COLO668 (cell line): ENCODE results near the gene ANTKMT.
A peak's percentile ranks its signal among the peaks of the same experiment; 100 is the strongest.
"Not testable (repeated sequence)": the region's sequence is repeated elsewhere in the genome, so short reads cannot be mapped to it uniquely, and the experiment has no call there.

Experiments
- DNase-seq: peaks from one replicate; lab custom pipeline; 2025; ENCODE audit not compliant: unreplicated experiment; lab: John Stamatoyannopoulos, UW

ANTKMT gene

DNA sequence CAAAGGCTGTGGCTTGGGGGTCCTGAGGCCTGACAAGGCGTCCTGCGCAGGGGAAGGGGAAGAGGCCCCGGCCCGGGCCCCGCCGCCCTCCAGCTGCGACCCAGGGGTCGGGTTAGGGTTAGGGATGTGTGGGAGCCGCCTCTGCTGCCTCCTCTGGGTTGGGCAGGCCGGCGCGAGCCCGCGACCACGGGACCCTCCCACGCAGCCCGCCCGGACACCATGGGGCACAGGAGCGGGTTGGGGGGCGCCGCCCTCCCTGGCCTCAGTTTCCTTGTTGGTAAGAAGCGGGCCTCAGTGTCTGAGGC is 19.5 kb downstream of the ANTKMT start:
- no peak for DNase-seq

DNA sequence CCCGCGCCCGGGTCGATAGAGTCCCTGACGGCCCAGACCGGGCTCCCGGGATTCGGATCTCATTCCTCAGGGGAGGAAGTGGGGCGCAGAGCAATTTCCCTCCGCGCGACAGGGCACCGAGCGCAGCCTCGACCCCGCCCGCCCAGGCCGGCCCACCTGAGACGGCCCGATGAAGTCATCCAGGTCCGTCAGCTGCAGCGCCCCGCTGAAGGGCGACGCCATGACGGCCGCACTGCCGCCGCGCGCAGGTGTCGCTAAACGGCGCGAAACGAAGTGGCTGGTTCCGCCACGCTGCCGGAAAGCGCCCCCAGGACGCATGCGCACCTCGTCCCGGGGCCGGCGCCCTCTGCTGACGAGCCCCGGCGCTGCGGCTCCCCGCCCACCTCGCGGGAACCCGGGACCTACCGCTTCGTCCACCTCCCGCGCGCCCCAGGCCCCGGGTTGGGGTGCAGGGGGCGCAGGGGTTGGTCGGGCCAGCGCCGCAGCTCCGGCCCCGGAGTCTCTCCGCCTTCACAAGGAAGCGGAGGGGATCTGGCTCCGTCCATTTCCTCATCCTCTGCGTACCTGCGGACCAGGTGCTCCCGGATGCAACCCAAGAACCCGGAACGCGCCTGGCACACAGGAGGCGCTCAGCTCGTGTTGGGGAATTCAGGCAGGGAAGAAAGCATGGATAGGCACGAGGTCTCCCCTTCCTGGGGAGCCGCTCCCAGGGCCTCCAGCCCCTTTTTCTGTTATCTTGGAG is 20.0 kb downstream of the ANTKMT start, which contains the start of gene CIAO3:
CIAO3 (minus strand) TSS at position 234 of the 742 bp plus-strand sequence; CDS start at position 222, 12 bp downstream.
- DNase-seq: peak; percentile 94

DNA sequence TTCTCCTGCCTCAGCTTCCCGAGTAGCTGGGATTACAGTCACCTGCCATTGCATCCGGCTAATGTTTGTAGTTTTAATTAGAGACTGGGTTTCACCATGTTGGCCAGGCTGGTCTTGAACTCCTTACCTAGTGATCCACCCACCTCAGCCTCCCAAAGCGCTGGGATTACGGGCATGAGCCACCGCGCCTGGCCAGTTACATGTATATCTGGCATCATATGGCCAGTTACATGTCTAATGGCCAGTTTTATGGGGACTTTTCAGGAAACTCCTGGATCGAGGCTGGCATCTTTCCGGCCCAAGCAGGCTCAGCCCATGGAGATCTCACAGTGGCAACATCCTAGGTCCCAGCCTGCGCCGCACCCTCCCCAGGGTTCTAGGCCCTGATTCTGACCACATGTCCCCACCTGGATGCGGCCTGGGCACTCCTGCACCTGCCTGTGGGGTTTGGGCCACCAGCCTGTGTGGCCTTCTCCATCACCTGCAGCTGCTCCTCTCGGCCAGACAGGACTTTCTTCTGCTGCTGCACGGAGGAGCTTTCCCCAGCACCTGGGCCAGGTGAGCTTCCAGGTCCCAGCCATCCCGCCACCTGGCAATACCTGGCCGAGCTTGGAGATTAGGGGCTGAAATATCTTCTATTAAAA is 21.2 kb downstream of the ANTKMT start:
- DNase-seq: peak; percentile 56

DNA sequence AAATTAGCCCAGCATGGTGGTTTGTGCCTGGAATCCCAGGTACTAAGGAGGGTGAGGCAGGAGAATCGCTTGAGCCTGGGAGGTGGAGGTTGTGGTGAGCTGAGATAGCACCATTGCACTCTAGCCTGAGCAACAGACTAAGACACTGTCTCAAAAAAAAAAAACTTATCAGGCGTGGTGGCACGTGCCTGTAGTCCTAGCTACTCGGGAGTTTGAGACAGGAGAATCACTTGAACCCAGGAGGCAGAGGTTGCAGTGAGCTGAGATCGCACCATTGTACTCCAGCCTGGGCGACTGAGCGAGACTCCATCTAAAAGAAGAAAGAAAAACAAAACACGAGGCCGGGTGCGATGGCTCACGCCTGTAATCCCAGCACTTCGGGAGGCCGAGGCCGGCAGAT is 21.9 kb downstream of the ANTKMT start:
- not testable (repeated sequence) for DNase-seq

DNA sequence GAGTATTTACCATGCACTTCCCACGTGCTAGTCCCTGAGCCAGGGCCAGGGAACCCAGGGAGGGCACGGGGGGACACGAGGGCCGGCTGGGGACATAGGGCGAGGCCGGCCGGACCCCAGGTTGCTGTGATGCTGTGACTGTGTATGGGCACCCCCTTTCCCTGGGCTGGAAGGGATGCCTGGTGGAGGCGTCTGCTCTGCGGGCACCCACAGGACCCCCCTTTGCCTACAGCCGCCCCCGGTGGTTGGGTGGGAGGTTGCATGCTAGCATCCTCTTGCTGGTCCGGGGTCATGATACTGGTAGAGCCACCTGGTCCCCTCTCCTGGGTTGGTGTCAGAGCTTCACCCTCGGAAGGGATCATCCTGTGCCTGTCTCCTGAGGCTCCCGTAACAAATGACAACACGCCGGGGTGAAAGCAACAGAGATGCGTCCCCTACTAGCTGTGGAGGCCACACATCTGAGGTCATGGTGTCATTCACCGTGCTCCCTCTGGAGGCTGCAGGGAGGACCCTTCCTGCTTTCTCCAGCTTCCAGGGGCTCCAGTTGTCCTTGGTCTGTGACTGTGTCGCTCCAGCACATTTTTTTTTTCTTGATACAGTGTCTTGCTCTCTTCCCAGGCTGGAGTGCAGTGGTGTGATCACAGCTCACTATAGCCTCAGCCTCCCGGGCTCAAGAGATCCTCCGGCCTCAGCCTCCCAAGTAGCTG is 23.0 kb downstream of the ANTKMT start:
- DNase-seq: no peak

DNA sequence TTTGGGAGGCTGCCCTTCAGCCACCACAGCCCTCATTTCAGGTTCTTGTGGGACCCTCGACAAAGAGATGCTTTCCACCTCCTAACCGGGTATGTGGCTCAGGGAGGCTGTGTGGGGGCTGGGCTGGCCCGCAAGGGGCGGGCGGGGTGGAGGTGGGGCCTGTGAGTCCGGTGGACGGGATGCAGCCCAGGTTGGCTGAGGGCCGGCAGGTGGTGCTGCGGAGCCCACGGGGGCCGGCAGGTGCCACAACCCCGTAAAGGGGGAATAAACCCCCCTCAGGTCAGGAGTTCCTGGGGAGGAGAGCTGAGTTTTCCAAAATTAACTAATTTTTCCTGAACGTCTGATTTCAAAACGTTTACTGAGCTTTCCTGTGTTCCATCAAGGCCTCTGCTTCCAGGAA is 24.8 kb downstream of the ANTKMT start:
- DNase-seq: peak; percentile 50

DNA sequence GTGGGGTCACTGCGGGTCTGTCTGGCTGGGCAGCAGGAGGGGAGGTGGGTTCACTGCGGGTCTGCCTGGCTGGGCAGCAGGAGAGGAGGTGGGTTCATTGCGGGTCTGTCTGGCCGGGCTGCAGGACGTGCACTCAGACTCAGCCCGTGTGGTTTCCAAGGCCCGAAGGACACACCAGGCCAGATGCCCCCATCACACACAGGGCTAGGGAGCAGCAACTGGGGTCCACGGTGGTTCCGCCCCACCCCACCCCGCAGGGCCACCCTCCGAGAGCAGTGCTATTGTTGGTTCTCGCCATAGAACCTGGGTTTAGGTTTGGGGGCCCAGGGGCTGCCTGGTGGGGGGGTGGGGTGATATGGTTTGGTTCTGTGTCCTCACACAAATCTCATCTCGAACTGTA is 25.7 kb downstream of the ANTKMT start:
- no peak for DNase-seq

DNA sequence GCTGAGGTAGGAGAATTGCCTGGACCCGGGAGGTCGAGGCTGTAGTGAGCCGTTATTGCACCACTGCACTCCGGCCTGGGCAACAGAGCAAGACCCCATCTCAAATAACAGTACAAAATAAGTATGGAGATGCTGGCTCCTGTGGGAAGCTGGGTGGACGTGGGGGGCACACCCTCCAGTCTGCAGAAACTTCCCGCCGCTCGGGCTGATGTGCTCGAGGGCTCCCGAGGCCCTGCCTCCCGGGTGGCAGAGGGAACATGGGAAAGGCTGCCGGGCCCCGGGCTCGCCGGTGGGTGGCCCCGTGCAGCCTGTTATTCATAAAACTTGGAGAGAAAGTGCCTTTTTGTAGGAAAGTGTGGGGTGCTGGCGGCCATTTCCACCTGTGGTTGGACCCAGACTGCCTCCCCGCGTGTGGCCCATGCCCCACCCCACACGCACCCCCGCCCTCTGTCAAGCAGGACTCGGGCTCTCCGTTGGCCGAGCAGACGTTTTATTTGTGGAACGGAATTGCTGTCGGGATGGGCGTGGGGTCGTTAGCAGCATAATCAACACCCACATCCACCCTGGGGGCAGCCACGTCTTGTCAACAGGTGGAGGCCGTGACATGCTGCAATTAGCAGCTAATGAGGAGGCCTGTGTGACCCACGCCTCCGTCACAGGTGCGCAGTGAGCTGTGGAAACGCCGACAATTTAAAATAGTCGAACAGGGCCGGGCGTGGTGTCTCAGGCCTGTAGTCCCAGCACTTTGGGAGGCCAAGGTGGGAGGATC is 27.2 kb downstream of the ANTKMT start:
- DNase-seq: no peak

DNA sequence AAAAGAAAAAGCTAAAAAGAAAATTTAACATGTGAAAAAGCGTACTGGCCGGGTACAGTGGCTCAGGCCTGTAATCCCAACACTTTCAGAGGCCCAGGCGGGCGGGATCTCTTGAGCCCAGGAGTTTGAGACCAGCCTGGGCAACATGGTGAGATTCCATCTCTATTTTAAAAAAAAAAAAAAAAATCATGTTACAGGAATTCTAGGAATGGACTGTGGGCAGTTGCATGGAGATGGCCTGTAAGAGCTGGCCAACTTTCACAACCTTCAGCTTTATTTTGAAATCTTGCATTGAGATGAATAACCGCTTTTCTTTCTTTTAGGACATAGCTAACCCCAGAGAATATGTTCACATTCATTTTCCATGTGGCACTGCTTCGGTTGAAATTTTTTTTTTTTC is 28.1 kb downstream of the ANTKMT start:
- no peak for DNase-seq

DNA sequence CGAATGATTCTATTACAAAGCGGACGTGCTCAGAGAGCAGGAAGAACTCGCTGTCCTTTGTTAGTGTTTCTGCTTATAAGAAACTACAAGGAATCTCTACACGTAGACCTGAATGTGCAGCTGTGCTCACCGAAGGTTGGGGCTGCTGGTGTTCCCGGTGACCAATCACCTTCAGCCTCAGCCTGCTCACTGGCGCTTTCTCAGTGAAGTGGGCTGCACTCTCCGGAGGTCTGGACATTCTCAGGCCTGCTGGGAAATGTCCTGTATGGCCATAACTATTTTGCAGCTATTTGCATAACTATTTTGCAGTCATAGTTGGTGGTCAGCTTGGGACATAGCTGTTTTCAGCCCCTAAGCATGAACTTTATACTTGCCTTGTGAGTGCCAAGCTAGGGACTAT is 29.5 kb downstream of the ANTKMT start:
- DNase-seq: no peak

DNA sequence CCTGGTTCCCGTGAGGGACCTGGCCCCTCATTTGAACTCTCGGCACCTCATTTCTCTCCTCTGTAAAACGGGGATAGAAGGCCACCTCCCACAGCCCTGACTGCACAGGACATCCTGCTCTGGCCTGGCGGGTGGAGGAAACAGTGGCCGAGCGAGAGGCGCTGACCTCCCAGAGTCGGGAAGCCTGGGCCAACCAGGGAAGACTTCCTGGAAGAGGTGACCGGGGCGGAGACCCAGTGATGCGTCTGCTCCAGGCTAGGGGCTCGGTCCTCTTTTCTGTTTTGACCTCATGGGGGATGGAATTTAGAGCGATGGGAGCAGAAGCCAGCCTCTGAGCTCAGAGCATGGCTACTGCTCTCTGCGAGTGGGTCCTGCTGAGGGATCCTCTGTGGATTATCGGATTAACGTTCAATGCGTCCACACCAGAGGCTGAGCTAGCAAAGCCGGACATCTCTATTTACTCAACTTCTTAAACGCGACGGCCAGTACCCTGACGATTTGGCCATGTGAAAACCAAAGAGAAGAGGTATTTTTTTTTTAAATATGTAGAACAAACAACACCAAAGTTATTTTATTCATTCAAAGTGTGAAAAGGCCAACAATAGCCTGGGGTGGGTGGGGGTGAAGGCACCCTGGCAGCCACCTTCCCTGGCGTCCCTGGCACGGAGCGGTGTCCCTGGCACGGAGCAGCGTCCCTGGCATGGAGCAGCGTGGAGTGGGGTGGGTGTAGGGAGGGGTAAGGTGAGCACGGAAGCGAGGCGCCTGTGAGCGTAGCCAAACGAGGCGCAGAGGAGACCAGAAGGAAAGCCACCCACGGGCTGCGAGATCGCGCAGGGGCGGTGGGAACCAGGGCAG is 30.4 kb downstream of the ANTKMT start:
- no peak for DNase-seq

DNA sequence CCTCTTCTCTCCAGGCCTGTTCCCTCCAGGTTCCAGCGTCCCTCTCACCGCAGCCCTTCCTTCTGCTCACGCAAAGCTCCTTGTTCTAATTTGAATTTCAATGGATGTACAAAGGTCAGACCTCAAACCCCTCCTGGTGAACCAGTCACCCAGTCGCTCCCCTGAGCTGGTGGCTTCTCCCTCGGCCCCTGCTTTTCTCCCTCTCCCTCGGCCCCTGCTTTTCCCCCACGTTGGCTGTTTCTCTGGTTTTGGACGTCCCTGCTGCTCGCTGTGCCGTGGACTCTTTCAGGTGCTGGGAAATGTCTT is 31.0 kb downstream of the ANTKMT start:
- DNase-seq: no peak

DNA sequence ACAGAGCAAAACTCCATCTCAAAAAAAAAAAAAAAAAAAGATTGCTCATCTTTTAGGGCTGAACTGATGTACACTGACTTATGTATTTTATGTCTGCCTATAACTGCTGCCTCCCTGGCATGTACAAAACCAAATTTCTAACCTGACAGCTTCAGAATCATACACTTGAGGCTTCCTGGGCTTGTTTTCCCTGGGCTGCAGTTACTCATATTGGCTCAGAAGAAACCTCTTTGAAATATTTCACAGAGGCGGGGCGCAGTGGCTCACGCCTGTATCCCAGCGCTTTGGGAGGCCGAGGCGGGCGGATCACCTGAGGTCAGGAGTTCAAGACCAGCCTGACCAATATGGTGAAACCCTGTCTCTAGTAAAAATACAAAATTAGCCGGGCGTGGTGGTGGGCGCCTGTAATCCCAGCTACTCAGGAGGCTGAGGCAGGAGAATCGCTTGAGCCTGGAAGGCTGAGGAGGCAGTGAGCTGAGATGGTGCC is 33.2 kb downstream of the ANTKMT start:
- DNase-seq: not testable (repeated sequence)

DNA sequence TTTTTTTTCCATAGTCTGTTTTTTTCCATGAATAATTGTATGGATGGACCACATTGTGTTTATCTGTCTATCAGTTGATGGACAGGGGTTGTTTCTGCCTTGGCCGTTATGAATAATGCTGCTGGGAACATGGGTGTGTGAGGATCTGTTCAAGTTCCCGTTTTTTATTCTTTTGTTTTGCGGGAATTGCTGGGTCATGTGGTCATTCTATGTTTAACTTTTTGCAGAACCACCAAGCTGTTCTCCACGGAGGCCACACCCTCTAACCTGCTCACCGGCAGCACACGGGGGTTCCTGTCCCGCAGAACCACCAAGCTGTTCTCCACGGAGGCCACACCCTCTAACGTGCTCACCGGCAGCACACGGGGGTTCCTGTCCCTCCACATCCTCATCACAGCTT is 33.7 kb downstream of the ANTKMT start:
- no peak for DNase-seq

DNA sequence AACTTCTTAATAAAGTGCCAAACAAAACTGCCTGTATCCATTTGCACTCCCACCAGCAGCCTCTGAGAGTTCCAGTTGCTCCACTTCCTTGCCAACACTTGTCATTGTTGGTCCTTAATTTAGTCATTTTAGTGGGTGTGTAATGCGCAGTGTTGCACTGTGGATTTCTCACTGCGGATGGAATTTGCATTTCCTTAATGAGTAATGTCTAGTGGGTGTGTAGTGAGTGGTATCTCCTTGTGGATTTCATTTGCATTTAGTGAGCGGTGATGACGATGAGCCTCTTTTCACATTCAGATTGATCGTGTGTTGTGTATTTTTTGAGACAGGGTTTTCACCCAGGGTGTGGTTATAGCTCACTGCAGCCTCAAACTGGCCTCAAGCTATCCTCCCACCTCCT is 35.5 kb downstream of the ANTKMT start:
- no peak for DNase-seq

DNA sequence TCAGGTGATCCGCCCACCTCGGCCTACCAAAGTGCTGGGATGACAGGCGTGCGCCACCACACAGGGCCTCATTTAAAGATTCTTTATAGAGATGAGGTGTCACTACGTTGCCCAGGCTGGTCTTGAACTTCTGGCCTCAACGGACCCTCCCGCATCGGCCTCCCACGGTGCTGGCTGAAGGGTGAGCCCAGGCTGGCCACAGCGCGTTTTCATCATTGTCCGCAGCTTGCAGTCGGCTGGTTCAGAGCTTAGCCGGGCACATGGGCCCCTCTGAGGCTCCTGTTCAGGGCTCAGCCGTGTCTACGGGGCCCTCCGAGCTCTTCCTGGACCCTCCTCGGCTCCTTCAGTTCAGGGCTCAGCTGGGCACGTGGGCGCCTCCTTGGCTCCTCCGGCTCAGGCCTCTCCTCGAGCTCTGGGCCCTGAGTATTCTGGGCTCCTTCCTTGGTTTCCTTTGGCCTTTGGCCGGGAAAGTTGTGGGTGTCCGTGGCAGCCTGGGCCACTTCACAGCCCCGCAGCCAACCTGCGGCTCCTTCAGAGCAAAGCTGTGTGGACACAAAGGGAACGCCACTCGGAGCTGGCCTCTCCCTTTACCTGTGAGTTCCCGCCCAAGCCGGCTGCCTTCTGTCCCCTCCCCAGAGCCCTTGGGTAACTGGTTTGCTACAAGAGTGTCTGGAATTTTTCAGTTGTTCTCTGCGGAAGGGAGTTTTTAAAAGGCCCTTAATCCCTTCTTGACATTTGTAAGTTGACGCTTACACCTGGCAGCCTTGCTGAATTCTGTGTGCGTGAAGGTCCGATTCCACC is 38.4 kb downstream of the ANTKMT start:
- DNase-seq: no peak

DNA sequence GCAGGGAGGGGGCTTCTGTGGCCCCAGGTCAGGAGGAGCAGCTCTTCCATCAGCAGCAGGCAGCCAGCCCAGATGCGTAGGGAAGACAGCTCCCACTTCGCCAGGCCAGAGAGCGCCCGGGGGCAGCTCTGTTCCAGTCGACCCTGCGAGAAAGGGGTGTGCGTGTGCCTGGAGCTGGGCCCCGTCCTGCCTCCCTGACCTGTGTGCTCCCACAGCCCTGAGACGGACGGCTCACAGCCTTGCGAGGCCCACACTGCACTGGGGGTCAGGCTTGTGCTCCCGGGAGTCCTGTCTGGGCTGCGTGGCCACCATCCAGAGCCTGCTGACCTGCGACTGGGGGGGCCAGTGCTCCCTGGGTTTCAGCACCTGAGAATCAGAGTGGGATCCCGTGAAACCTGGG is 39.1 kb downstream of the ANTKMT start:
- DNase-seq: no peak

DNA sequence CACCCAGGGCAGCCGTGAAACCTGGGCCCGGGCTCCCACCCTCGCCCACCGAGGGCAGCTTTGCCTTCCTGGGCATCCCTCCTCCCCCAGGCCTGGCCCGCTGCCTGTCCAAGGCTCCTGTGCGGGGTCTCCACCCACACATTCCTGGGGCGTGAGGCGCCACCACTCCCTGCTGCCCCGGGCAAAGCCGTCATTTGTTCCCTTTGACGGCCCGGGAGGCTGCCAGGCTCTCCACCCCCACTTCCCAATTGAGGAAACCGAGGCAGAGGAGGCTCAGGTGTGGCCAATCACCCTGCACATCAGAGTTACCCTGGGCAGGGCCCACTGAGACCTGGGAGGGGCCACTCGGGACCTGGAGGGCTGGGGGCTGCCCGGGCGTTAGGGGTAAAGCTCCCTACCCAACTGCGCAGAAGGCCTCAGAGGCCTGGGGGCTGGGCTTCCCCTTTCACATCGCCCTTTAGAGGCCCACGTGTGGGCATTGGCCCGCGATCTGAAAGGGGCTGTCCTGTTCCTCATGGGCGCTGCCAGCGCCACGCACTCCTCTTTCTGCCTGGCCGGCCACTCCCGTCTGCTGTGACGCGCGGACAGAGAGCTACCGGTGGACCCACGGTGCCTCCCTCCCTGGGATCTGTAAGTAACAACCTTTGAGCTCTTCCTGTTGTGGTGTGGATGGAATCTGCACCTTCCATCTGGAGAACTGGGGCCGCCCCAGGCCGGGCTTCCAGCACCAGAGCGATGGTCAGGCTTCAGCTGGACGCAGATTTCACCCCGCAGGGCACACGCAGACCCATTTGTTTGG is 39.8 kb downstream of the ANTKMT start, which contains the start of gene MSLN:
MSLN (plus strand) TSS at position 190 of the 799 bp plus-strand sequence. CDS start 1,947 bp downstream, outside the sequence.
- no peak for DNase-seq
